GM12878 (cell line): Measurements from ENCODE around the gene CIAPIN1. TPM values are rescaled to one million over a fixed set of nuclear protein-coding genes. Genes with fewer than 3 reads are reported as not detected.

Source experiments
- ATAC-seq: fragments of 200-7000 bp; cut with Tn5 transposase; 3 replicates; pipeline ENCODE4 v1.9.1; 2020; ENCODE audit warnings: mild to moderate bottlenecking, moderate library complexity
- BruUV-seq: library from RNA; stranded (reverse); fragments of 400-500 nt; replicated peaks from 2 replicates; lab custom pipeline; 2021; lab: Mats Ljungman, UMichigan
- CTCF ChIA-PET: fragments of 300-600 bp; sonication (Branson Sonifier 250); formaldehyde crosslinking; extraction: SDS; loops from one replicate; lab custom pipeline; 2021; ENCODE audit warnings: inconsistent platforms; lab: Yijun Ruan, JAX
- POLR2A ChIA-PET: fragments of 350-600 bp; formaldehyde crosslinking; extraction: SDS; loops from one replicate; lab custom pipeline; 2021; ENCODE audit warnings: inconsistent platforms; lab: Charles Lee
- RAD21 ChIA-PET: fragments of 300-600 bp; sonication (Branson Sonifier 250); formaldehyde crosslinking; loops from one replicate; lab custom pipeline; 2023; ENCODE audit warnings: antibody characterized with exemption; ENCODE audit not compliant: unreplicated experiment; lab: Charles Lee
- SMC1A ChIA-PET: fragments of 300-600 bp; sonication (Branson Sonifier 250); formaldehyde crosslinking; loops from one replicate; lab custom pipeline; 2023; ENCODE audit not compliant: unreplicated experiment, uncharacterized antibody; lab: Charles Lee
- DNase-seq: peaks from one replicate; pipeline ENCODE4 v3.0.0-alpha.2; 2011; ENCODE audit warnings: low read depth, low spot score
- FAIRE-seq: peaks from 3 replicates; lab custom pipeline; 2011; peaks lifted over from hg19 to GRCh38; lab: Jason Lieb, UNC
- H2AFZ ChIP-seq: 2 replicates; pipeline ENCODE4 v1.6.0; 2011; ENCODE audit warnings: low read depth, low read length, control low read depth; ENCODE audit not compliant: control insufficient read depth
- H3K27ac ChIP-seq: 2 replicates; pipeline ENCODE4 v1.5.1; 2011; ENCODE audit warnings: control low read depth; ENCODE audit not compliant: control insufficient read depth, insufficient read depth
- H3K27me3 ChIP-seq, 2 experiments: replicated peaks in 1 of 2; 2 replicates each; pipeline versions ENCODE4 v1.6.0 to v1.6.1; 2011; ENCODE audit warnings: low read length in 1 of 2; ENCODE audit not compliant: control insufficient read depth in 2 of 2, insufficient read depth in 2 of 2
- H3K36me3 ChIP-seq, 2 experiments: 2 replicates each; pipeline ENCODE4 v1.5.1; 2011; ENCODE audit warnings: low read length in 1 of 2; ENCODE audit not compliant: control insufficient read depth in 2 of 2, insufficient read depth in 2 of 2
- H3K4me1 ChIP-seq: 2 replicates; pipeline ENCODE4 v1.6.1; 2011; ENCODE audit warnings: mild to moderate bottlenecking, low read length, moderate library complexity, mixed read lengths; ENCODE audit not compliant: control insufficient read depth, insufficient read depth
- H3K4me2 ChIP-seq: 2 replicates; pipeline ENCODE4 v1.6.0; 2011; ENCODE audit warnings: control low read depth; ENCODE audit not compliant: control insufficient read depth, insufficient read depth
- H3K4me3 ChIP-seq: fragments of 200-600 bp; sonication (generic); 2 replicates; pipeline ENCODE4 v1.5.1; 2016
- H3K79me2 ChIP-seq: 2 replicates; pipeline ENCODE4 v1.6.0; 2011; ENCODE audit warnings: low read length; ENCODE audit not compliant: control insufficient read depth, insufficient read depth
- H3K9ac ChIP-seq: 2 replicates; pipeline ENCODE4 v1.8.0; 2011; ENCODE audit warnings: low read length, control low read depth, mixed read lengths; ENCODE audit not compliant: control insufficient read depth, insufficient read depth
- H3K9me3 ChIP-seq: replicated peaks from 3 replicates; pipeline ENCODE4 v1.5.1; 2011; ENCODE audit warnings: mild to moderate bottlenecking, low read length; ENCODE audit not compliant: control insufficient read depth, insufficient read depth
- H4K20me1 ChIP-seq: 2 replicates; pipeline ENCODE4 v1.6.0; 2011; ENCODE audit not compliant: control insufficient read depth, insufficient read depth
- ATF7 ChIP-seq: fragments of 450-650 bp; IDR thresholded peaks from 2 replicates; pipeline ENCODE4 v1.6.1; 2016; ENCODE audit warnings: low read depth, mild to moderate bottlenecking
- CREM ChIP-seq: IDR thresholded peaks from 2 replicates; pipeline ENCODE4 v1.6.1; 2014; ENCODE audit warnings: antibody characterized with exemption, low read depth
- DPF2 ChIP-seq: fragments of 450-650 bp; IDR thresholded peaks from 2 replicates; pipeline ENCODE4 v1.6.1; 2017; ENCODE audit warnings: mild to moderate bottlenecking
- EED ChIP-seq: sonication (generic); IDR thresholded peaks from 2 replicates; pipeline ENCODE4 v1.6.1; 2016; ENCODE audit warnings: antibody characterized with exemption, low read depth
- ETV6 ChIP-seq, 2 experiments: fragments of 450-650 bp in 1 of 2; IDR thresholded peaks in 1 of 2; conservative IDR thresholded peaks in 1 of 2; 2 replicates each; pipeline ENCODE4 v1.6.1; 2014; ENCODE audit warnings: antibody characterized with exemption in 1 of 2, borderline replicate concordance in 1 of 2, low read depth in 1 of 2, mild to moderate bottlenecking in 1 of 2, moderate library complexity in 1 of 2
- GATAD2B ChIP-seq: fragments of 450-650 bp; conservative IDR thresholded peaks from 2 replicates; pipeline ENCODE4 v1.6.1; 2017; ENCODE audit warnings: low read depth, mild to moderate bottlenecking, moderate library complexity
- IKZF2 ChIP-seq, 2 experiments: fragments of 450-650 bp; IDR thresholded peaks; 2 replicates each; pipeline ENCODE4 v1.6.1; 2017; ENCODE audit warnings: mild to moderate bottlenecking in 2 of 2, moderate library complexity in 2 of 2
- IRF4 ChIP-seq: IDR thresholded peaks from 2 replicates; pipeline ENCODE4 v1.6.1; 2011; ENCODE audit warnings: low read depth, low read length
- IRF5 ChIP-seq: fragments of 450-650 bp; IDR thresholded peaks from 2 replicates; pipeline ENCODE4 v1.6.1; 2017; ENCODE audit warnings: borderline replicate concordance
- MTA3 ChIP-seq: IDR thresholded peaks from 2 replicates; pipeline ENCODE4 v1.6.1; 2012; ENCODE audit warnings: low read length, inconsistent platforms, borderline replicate concordance
- NFXL1 ChIP-seq: fragments of 450-650 bp; IDR thresholded peaks from 2 replicates; pipeline ENCODE4 v1.6.1; 2017; ENCODE audit warnings: antibody characterized with exemption, mild to moderate bottlenecking, borderline replicate concordance
- PAX5 ChIP-seq: IDR thresholded peaks from 2 replicates; pipeline ENCODE4 v1.6.1; 2011; ENCODE audit warnings: low read depth, low read length, borderline replicate concordance
- POU2F2 ChIP-seq: IDR thresholded peaks from 3 replicates; pipeline ENCODE4 v1.6.1; 2011; ENCODE audit warnings: low read depth, mild to moderate bottlenecking, low read length, borderline replicate concordance
- SIX5 ChIP-seq: IDR thresholded peaks from 2 replicates; pipeline ENCODE4 v1.6.1; 2011; ENCODE audit warnings: mild to moderate bottlenecking, low read depth, low read length, moderate library complexity; ENCODE audit not compliant: severe bottlenecking
- SPI1 ChIP-seq: IDR thresholded peaks from 2 replicates; pipeline ENCODE4 v1.6.1; 2011; ENCODE audit warnings: low read depth, mild to moderate bottlenecking, low read length, moderate library complexity, borderline replicate concordance; ENCODE audit not compliant: insufficient read depth
- TCF12 ChIP-seq: IDR thresholded peaks from 2 replicates; pipeline ENCODE4 v1.6.1; 2011; ENCODE audit warnings: low read depth, mild to moderate bottlenecking, low read length
- TCF3 ChIP-seq: IDR thresholded peaks from 2 replicates; pipeline ENCODE4 v1.6.1; 2012; ENCODE audit warnings: low read depth, mild to moderate bottlenecking, low read length, borderline replicate concordance; ENCODE audit not compliant: insufficient read depth
- YY1 ChIP-seq: IDR thresholded peaks from 2 replicates; pipeline ENCODE4 v1.6.1; 2011; ENCODE audit warnings: low read depth, mild to moderate bottlenecking, low read length
- ZBTB33 ChIP-seq: fragments of 450-650 bp; IDR thresholded peaks from 2 replicates; pipeline ENCODE4 v1.6.1; 2017; ENCODE audit warnings: mild to moderate bottlenecking
- WGBS: methylation state at CpG from one replicate; pipeline ENCODE4 v1.1.6; 2016; ENCODE audit warnings: low lambda C conversion rate; ENCODE audit not compliant: insufficient replicate concordance, insufficient coverage; ENCODE audit errors: missing lambda C conversion rate; 5-methylcytosine and 5-hydroxymethylcytosine counted together
- in situ Hi-C: fragments of 300-500 bp; cut with MboI; formaldehyde crosslinking; loops from 9 replicates; pipeline ENCODE4 v1.14.3; 2018; ENCODE audit warnings: mixed read lengths
- intact Hi-C: fragments of 100-400 bp; cut with micrococcal nuclease; formaldehyde crosslinking; loops from one replicate; pipeline ENCODE4 v1.14.2; 2022; ENCODE audit not compliant: unreplicated experiment
- polyA plus RNA-seq, 11 experiments: library from polyadenylated mRNA; depleted of rRNA in 4 of 11; unstranded in 6 of 11; stranded (reverse) in 5 of 11; fragments of >200 nt; fragmentation: Nextera tagmentation in 4 of 11; fragmentation: Illumina TruSeq in 1 of 11; extraction: Ambion mirVana in 4 of 11; extraction: Trizol in 1 of 11; gene quantifications; 1 replicate in 1 of 11; 2 replicates in 10 of 11; pipeline versions ENCODE4 v1.2.1 to v1.2.3, GENCODE V29; 2011 to 2016; ENCODE audit warnings: inconsistent platforms in 2 of 11, missing spikeins in 2 of 11, low read depth in 1 of 11
- total RNA-seq, 4 experiments: library from RNA; depleted of rRNA in 3 of 4; stranded (reverse); fragments of >200 nt in 3 of 4; fragmentation: Illumina TruSeq in 1 of 4; extraction: Trizol in 1 of 4; gene quantifications; 2 replicates each; pipeline versions ENCODE4 v1.2.1 to v1.2.3, GENCODE V29; 2013 to 2021
- TF ChIP-seq, protein P1 (sequence below): fragments of 450-650 bp; IDR thresholded peaks from 2 replicates; pipeline ENCODE4 v1.6.1; 2017; ENCODE audit warnings: low read depth, mild to moderate bottlenecking, moderate library complexity

Gene CIAPIN1
- total and polyA plus RNA-seq, 10 of the 15 experiments (the other 5 are each of a cell fraction or from before 2014, with no cell fraction given): 46.2 to 150 (median 54.3) TPM

DNA sequence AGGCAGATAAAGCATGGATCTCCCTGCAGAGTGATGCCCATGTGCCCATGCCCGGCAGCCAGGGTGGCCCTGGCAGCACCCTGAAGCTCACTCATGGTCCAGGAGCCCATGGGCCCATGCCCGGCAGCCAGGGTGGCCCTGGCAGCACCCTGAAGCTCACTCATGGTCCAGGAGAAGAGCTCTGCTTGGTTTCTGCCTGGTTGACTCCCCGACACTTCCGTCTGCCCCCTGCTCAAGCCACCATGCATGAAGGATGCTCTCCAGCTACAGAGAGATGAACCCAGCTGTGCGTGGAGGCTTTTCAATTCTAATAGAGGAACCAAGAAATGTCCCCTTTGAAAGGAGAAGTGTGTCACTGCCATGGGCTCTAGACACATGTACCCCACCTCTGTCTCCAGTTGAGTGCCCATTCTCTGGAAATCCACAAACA lies 33.9 kb downstream of the CIAPIN1 start:
- peak; percentile 72 for ATAC-seq
- ChIA-PET CTCF (interaction anchor here (0.8 to 14.6 kb wide), 14 partner anchors 9 to 111 kb away, joined by 3 to 632 read pairs (median 4); no protein-coding TSS in a partner anchor), SMC1A (interaction anchor here (0.7 to 4.5 kb wide), 15 partner anchors 9 to 111 kb away, joined by 3 to 93 read pairs (median 4); partner anchors contain the start of gene CCL17), POLR2A (interaction anchor here (0.9 to 1.9 kb wide), 5 partner anchors 12 to 57 kb away, joined by 3 to 13 read pairs (median 7); no protein-coding TSS in a partner anchor), RAD21 (interaction anchor here (0.7 to 6.9 kb wide), 21 partner anchors 9 to 188 kb away, joined by 3 to 87 read pairs (median 5); partner anchors contain the start of genes CCL17 and CX3CL1)
- WGBS: 0% methylated on average over 5 of the region's 5 CpGs
- Histone ChIP-seq H3K36me3 (no peaks in the 10 kb centered on the region), H3K4me1 (peaks cover 51% of the 10 kb centered on the region), H2AFZ (no peak overlapping the region), H3K4me2 (peak overlapping the region; percentile 65), H4K20me1 (no peaks in the 10 kb centered on the region), H3K4me3 (no peak overlapping the region), H3K27me3 (no peaks in the 10 kb centered on the region), H3K9ac (no peak overlapping the region), H3K27ac (peak overlapping the region; percentile 42; the same call in 1 of the 2 replicates), H3K79me2 (no peaks in the 10 kb centered on the region), H3K9me3 (no peaks in the 10 kb centered on the region)
- FAIRE-seq: peak; percentile 96
- peak; percentile 52 for DNase-seq
- intact Hi-C loops: loop anchor here (2.0 kb wide), 1 partner anchor 25 kb away; no protein-coding TSS in a partner anchor
- no TSS peak for BruUV-seq
- in situ Hi-C loops: no loop called here
- TF ChIP-seq MTA3: no peak
- no peak for TF ChIP-seq IRF5
- no peak for TF ChIP-seq SIX5
- peak; percentile 95 for TF ChIP-seq PAX5
- TF ChIP-seq, protein P1, sequence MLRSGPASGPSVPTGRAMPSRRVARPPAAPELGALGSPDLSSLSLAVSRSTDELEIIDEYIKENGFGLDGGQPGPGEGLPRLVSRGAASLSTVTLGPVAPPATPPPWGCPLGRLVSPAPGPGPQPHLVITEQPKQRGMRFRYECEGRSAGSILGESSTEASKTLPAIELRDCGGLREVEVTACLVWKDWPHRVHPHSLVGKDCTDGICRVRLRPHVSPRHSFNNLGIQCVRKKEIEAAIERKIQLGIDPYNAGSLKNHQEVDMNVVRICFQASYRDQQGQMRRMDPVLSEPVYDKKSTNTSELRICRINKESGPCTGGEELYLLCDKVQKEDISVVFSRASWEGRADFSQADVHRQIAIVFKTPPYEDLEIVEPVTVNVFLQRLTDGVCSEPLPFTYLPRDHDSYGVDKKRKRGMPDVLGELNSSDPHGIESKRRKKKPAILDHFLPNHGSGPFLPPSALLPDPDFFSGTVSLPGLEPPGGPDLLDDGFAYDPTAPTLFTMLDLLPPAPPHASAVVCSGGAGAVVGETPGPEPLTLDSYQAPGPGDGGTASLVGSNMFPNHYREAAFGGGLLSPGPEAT: no peak; the same call in 1 of the 2 replicates
- peak; percentile 80 for TF ChIP-seq EED
- TF ChIP-seq IRF4: peak; percentile 48
- peak; percentile 43; the same call in 1 of the 3 replicates for TF ChIP-seq POU2F2
- peak; percentile 70 for TF ChIP-seq YY1
- peak in 1 of 2 experiments; percentile 64; a peak in 1 of 4 replicates for TF ChIP-seq ETV6 (conservative IDR thresholded peaks at IDR 0.05 in 1 of 2, IDR thresholded peaks at IDR 0.05 in 1 of 2; ENCODE audit: borderline replicate concordance in 1 of 2, low read depth in 1 of 2)
- TF ChIP-seq TCF12: peak; percentile 74
- peak; percentile 76; the same call in 1 of the 2 replicates for TF ChIP-seq TCF3
- TF ChIP-seq SPI1: peak; percentile 85
- TF ChIP-seq GATAD2B: peak; percentile 19; the same call in 1 of the 2 replicates
- TF ChIP-seq NFXL1: no peak
- 0 out of 2 replicates have a peak, but pooled peaks have one; percentile 12 for TF ChIP-seq ATF7
- no peak for TF ChIP-seq ZBTB33
- peak; percentile 55; the same call in 1 of the 2 replicates for TF ChIP-seq CREM
- TF ChIP-seq IKZF2 (IDR thresholded peaks at IDR 0.05): peak; percentile 63 to 76; a peak in 3 of 4 replicates
- TF ChIP-seq DPF2: peak; percentile 46
